SK-N-DZ (cell line): ENCODE measurements around the gene ISX.

Experiments
- DNase-seq: peaks from one replicate; pipeline ENCODE4 v3.0.0-alpha.2; 2015; ENCODE audit warnings: low spot score

The ISX gene

DNA sequence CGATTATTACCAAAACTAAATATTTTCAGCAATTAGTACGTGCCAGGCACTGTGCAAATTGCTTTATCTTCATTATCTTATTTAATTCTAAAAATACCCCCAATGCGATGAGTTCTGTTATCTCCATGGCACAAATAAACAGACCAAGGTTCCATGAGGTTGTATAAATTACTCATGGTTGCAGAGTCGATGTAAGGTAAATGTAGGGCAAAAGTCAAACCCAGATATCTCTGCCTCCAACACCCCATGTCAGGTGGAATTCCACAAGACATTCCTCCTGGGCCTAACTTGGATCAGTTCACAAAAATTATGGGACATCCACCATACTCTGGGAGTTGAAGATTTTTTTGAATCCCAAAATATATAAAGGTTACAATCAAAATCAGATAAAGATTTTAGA, 43.7 kb downstream of the ISX start:
- no peak for DNase-seq

GRCh38 chr22:35111244-35111643, 45.3 kb downstream of the ISX start:
- DNase-seq, result no peak

GRCh38 chr22:35113341-35113740, 47.4 kb downstream of the ISX start:
- no peak for DNase-seq

DNA sequence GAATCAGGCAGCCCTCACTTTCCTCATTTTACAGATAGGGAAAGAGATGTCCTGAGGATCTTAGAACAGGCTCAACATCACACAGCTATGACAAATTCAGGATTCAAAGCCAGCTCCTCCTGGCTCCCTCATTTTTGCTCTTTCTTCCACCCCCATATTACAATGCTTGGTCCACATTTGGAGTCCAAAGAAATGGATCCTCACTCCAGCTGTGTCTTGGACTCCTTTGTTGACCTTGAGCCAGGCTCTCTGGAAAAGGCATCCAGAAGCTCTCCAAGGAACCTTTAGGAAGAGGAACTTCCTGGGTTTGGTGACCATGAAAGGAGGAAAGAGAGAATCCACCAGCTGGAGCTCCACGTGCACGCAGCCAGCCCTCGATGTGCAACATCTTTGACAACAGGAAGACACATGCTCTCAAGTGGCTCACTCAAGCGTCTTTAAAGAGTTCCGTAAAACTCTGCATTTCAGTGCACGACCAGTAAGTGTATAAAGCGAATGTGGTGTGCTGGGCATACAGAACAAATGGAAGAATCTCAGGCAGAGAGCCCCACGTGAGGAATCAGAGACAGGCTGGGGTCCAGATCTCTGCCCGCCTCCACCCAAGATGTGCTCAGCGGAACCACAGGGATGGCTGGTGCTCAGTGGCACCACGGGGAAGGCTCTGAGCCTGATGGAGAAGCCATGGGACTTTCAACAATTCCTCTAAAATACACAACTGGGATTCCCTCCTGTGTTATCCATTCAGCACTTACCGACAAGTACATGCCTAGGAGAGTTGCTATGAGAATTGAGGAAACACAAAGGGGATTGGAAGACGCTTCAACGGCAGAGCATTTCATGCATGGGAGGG, 48.4 kb downstream of the ISX start:
- DNase-seq, result no peak

- no peak for DNase-seq
Measured at GRCh38 chr22:35115515-35115914, 49.6 kb downstream of the ISX start.

- no peak for DNase-seq
Measured at GRCh38 chr22:35116269-35116668, 50.3 kb downstream of the ISX start.

GRCh38 chr22:35116817-35117216, 50.9 kb downstream of the ISX start:
- no peak for DNase-seq

DNA sequence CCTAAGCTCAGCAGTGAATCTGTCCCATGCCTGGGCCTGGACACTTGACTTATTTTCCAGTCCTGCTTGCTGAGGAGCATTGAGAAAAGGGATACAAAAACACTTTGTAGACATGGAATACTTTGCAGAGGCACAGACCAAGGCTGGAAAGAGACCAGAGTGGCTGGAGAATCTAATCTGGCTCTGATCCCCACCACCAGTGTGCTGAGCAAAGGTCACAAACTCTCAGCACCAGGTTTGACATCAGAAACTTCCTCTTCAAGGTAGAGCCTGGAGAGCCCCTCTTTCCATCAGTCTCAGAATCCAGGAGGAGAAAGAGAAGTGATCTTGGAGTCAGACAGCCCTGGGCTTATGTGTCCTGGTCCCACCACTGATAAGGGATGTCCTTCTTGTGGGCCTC, 53.5 kb downstream of the ISX start:
- no peak for DNase-seq

GRCh38 chr22:35124691-35125219, 58.8 kb downstream of the ISX start:
- no peak for DNase-seq

GRCh38 chr22:35126993-35127392, 61.0 kb downstream of the ISX start:
- DNase-seq, result no peak

GRCh38 chr22:35128637-35129036, 62.7 kb downstream of the ISX start:
- DNase-seq, result no peak

GRCh38 chr22:35131525-35132000, 65.6 kb downstream of the ISX start:
- DNase-seq, result no peak

DNA sequence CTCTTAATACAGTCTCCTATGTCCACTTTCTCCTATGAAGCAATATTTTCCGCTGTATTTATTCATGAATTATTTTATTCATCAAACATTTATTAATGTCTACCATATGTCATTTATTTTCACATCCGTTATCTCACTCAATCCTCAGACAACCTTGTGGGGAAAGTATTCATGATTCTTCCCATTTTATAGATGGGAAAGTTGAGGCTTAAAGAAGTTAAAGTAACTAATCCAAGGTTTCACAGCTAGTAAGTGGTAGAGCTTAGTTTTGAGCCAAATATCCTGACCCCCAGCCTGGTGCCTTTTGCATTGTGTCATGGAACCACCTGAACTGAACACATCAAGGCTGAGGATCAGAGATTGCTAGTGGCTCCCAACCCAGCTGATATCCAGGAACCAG, 66.6 kb downstream of the ISX start:
- DNase-seq, result no peak

GRCh38 chr22:35133702-35134380, 67.9 kb downstream of the ISX start:
- DNase-seq, result no peak

DNA sequence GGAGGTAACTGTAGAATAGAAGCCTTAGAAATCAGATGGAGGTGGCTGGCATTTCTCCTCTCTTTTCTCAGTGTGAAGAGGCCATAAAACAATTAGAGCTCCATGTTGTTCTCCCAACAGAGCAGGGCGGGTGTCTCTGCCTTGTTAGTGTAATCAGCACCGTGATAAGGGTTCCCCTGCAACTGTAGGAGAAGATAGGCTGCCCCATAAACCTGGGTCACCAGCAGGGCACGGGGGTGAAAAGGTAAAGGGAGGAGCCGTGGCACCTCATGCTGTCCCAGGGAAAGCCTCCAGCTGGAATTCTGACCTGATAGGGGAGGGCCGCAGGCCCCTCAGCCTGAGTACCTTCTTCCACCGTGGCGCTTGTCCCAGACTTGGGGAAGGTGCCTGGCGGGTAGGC, 68.7 kb downstream of the ISX start:
- no peak for DNase-seq

DNA sequence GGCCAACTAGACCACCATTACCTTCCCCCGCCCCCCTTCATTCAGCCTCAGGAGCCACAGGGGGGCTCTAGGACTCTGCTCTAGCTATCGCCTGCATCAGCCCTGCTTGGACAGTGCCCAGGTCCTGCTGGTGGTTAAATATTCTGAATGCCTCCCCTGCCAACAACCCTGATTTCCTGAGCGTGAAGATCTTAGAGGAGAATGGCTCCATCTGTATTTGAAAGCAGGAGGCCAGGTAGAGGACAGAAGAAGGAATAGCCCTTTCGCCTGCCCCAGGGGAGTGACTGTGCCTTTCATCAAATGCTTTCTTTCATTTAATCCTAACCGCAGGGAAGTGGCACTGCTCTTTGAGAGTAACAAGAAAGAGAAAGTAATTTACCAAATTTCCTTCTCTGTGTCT, 69.2 kb downstream of the ISX start:
- no peak for DNase-seq
